HepG2 (cell line): ENCODE measurements around the gene KCNE2. TPM values are rescaled to one million over a fixed set of nuclear protein-coding genes. Genes with fewer than 3 reads are reported as not detected.

ENCODE experiments used
- ATAC-seq: fragments of 200-7000 bp; cut with Tn5 transposase; 3 replicates; pipeline ENCODE4 v1.9.1; 2020; ENCODE audit warnings: mild to moderate bottlenecking, moderate library complexity
- BruUV-seq: library from RNA; stranded (reverse); fragments of 400-500 nt; replicated peaks from 2 replicates; lab custom pipeline; 2021; lab: Mats Ljungman, UMichigan
- CTCF ChIA-PET: fragments of 300-600 bp; formaldehyde crosslinking; extraction: SDS; loops from one replicate; lab custom pipeline; 2021; ENCODE audit warnings: low total read pairs, inconsistent platforms, low intra/inter-chr PET ratio; lab: Yijun Ruan, JAX
- POLR2A ChIA-PET: fragments of 350-600 bp; sonication (Branson Sonifier 250); formaldehyde crosslinking; loops from one replicate; lab custom pipeline; 2020; ENCODE audit warnings: antibody characterized with exemption, inconsistent platforms; lab: Yijun Ruan, JAX
- DNase-seq: peaks from one replicate; pipeline ENCODE4 v3.0.0-alpha.2; 2015; ENCODE audit warnings: low spot score
- FAIRE-seq: peaks from 3 replicates; lab custom pipeline; 2011; peaks lifted over from hg19 to GRCh38; lab: Jason Lieb, UNC
- H2AFZ ChIP-seq: one replicate; pipeline ENCODE4 v1.6.1; 2011; ENCODE audit warnings: low read length, inconsistent platforms
- H3K27ac ChIP-seq: fragments of 300-600 bp; 3 replicates; pipeline ENCODE4 v1.8.0; 2011; ENCODE audit warnings: mixed run types, mild to moderate bottlenecking, mixed read lengths, low read length, inconsistent platforms; ENCODE audit not compliant: insufficient read depth; ENCODE audit errors: extremely low read length
- H3K27me3 ChIP-seq, 2 experiments: fragments of 200-600 bp in 1 of 2; 2 replicates in 1 of 2; 3 replicates in 1 of 2; pipeline versions ENCODE4 v1.6.0 to v1.8.0; 2011; ENCODE audit warnings: low read length in 2 of 2, mild to moderate bottlenecking in 2 of 2, moderate library complexity in 2 of 2, inconsistent platforms in 1 of 2; ENCODE audit not compliant: insufficient read depth in 2 of 2, control insufficient read depth in 1 of 2
- H3K36me3 ChIP-seq, 2 experiments: fragments of 200-600 bp in 1 of 2; replicated peaks in 1 of 2; 2 replicates in 1 of 2; 3 replicates in 1 of 2; pipeline versions ENCODE4 v1.5.1 to v1.8.0; 2011; ENCODE audit warnings: low read length in 2 of 2, inconsistent platforms in 1 of 2; ENCODE audit not compliant: insufficient read depth in 2 of 2, control insufficient read depth in 1 of 2
- H3K4me1 ChIP-seq: 2 replicates; pipeline ENCODE4 v1.5.1; 2012; ENCODE audit warnings: low read length, inconsistent platforms; ENCODE audit not compliant: insufficient read depth
- H3K4me2 ChIP-seq: 2 replicates; pipeline ENCODE4 v1.6.0; 2011; ENCODE audit warnings: low read depth, low read length, inconsistent platforms
- H3K4me3 ChIP-seq, 3 experiments: fragments of 200-600 bp in 1 of 3; sonication (generic), shearing (Covaris generic) in 1 of 3; replicated peaks in 1 of 3; 2 replicates each; pipeline ENCODE4 v1.5.1; 2011 to 2016; ENCODE audit warnings: low read length in 3 of 3, inconsistent platforms in 2 of 3, low read depth in 2 of 3, mild to moderate bottlenecking in 2 of 3, control low read depth in 1 of 3, mixed read lengths in 1 of 3; ENCODE audit not compliant: insufficient read depth in 1 of 3
- H3K79me2 ChIP-seq: one replicate; pipeline ENCODE4 v1.6.1; 2011; ENCODE audit warnings: low read length, inconsistent platforms; ENCODE audit not compliant: insufficient read depth
- H3K9ac ChIP-seq: 2 replicates; pipeline ENCODE4 v1.6.0; 2011; ENCODE audit warnings: mild to moderate bottlenecking, low read depth, low read length, inconsistent platforms; ENCODE audit not compliant: insufficient read depth
- H3K9me3 ChIP-seq: 2 replicates; pipeline ENCODE4 v1.5.1; 2012; ENCODE audit warnings: mild to moderate bottlenecking, low read length
- H4K20me1 ChIP-seq: 2 replicates; pipeline ENCODE4 v1.6.0; 2011; ENCODE audit warnings: inconsistent platforms, mild to moderate bottlenecking, low read length, moderate library complexity; ENCODE audit not compliant: insufficient read depth
- ADNP ChIP-seq: sonication (generic); formaldehyde crosslinking; IDR thresholded peaks from 2 replicates; pipeline ENCODE4 v1.4.0; 2020; ENCODE audit warnings: missing genetic modification reagents
- FUBP1 ChIP-seq: sonication (generic); formaldehyde crosslinking; IDR thresholded peaks from 2 replicates; pipeline ENCODE4 v1.5.1; 2020; ENCODE audit warnings: missing genetic modification reagents, mild to moderate bottlenecking, borderline replicate concordance
- GATAD1 ChIP-seq: IDR thresholded peaks from 2 replicates; pipeline ENCODE4 v1.6.1; 2016; ENCODE audit warnings: missing genetic modification reagents, missing compliant biosample characterization
- PAX8 ChIP-seq: sonication (generic); formaldehyde crosslinking; IDR thresholded peaks from 2 replicates; pipeline ENCODE4 v1.8.0; 2022; ENCODE audit warnings: mild to moderate bottlenecking, missing genetic modification reagents, borderline replicate concordance
- POGK ChIP-seq: sonication (generic); formaldehyde crosslinking; conservative IDR thresholded peaks from 2 replicates; pipeline ENCODE4 v1.8.0; 2022; ENCODE audit warnings: mild to moderate bottlenecking, moderate library complexity, missing genetic modification reagents
- RAD51 ChIP-seq: fragments of 450-650 bp; IDR thresholded peaks from 2 replicates; pipeline ENCODE4 v1.6.1; 2016; ENCODE audit warnings: borderline replicate concordance
- SMAD1 ChIP-seq: sonication (generic); formaldehyde crosslinking; IDR thresholded peaks from 2 replicates; pipeline ENCODE4 v1.4.0; 2020; ENCODE audit warnings: missing genetic modification reagents, low read depth, mild to moderate bottlenecking, borderline replicate concordance
- SPEN ChIP-seq: sonication (generic); formaldehyde crosslinking; IDR thresholded peaks from 2 replicates; pipeline ENCODE4 v1.5.1; 2020; ENCODE audit warnings: low read depth, mild to moderate bottlenecking, missing genetic modification reagents
- SUZ12 ChIP-seq: fragments of 150-350 bp; IDR thresholded peaks from 2 replicates; pipeline ENCODE4 v1.6.1; 2014; ENCODE audit warnings: low read depth, low read length
- ZNF281 ChIP-seq: sonication (generic); formaldehyde crosslinking; IDR thresholded peaks from 2 replicates; pipeline ENCODE4 v1.4.0; 2020; ENCODE audit warnings: missing genetic modification reagents, borderline replicate concordance
- ZNF430 ChIP-seq: sonication (generic); formaldehyde crosslinking; IDR thresholded peaks from 2 replicates; pipeline ENCODE4 v1.9.0; 2021; ENCODE audit warnings: mild to moderate bottlenecking, missing genetic modification reagents
- ZNF484 ChIP-seq: sonication (generic); formaldehyde crosslinking; IDR thresholded peaks from 2 replicates; pipeline ENCODE4 v1.5.1; 2020; ENCODE audit warnings: mild to moderate bottlenecking, low read depth, missing genetic modification reagents, borderline replicate concordance
- ZNF720 ChIP-seq: sonication (generic); formaldehyde crosslinking; IDR thresholded peaks from 2 replicates; pipeline ENCODE4 v1.4.0; 2020; ENCODE audit warnings: missing genetic modification reagents
- WGBS: methylation state at CpG from one replicate; pipeline ENCODE4 v1.1.6; 2017; ENCODE audit warnings: low lambda C conversion rate; 5-methylcytosine and 5-hydroxymethylcytosine counted together
- in situ Hi-C: cut with HindIII; loops from 2 replicates; pipeline ENCODE4 v1.10.0; 2017; ENCODE audit warnings: low pct_unique_long_range_greater_than_20kb; ENCODE audit not compliant: extremely low pct_ligation_motif_present
- intact Hi-C: fragments of 100-400 bp; cut with micrococcal nuclease; formaldehyde crosslinking; loops from one replicate; pipeline ENCODE4 v1.10.0; 2022; ENCODE audit not compliant: unreplicated experiment
- polyA plus RNA-seq, 8 experiments: library from polyadenylated mRNA; depleted of rRNA in 3 of 8; stranded (reverse) in 7 of 8; unstranded in 1 of 8; fragments of >200 nt; fragmentation: Illumina TruSeq in 4 of 8; extraction: Trizol in 4 of 8; gene quantifications; 2 replicates each; pipeline versions ENCODE4 v1.2.1 to v1.2.3, GENCODE V29; 2011 to 2016; ENCODE audit warnings: low read depth in 4 of 8, missing spikeins in 1 of 8, mixed read lengths in 1 of 8; ENCODE audit not compliant: insufficient read depth in 1 of 8
- total RNA-seq, 5 experiments: library from RNA; depleted of rRNA; stranded (reverse); fragments of >200 nt; fragmentation: Illumina TruSeq; extraction: Trizol; gene quantifications; 2 replicates each; pipeline ENCODE4 v1.2.3, GENCODE V29; 2016; ENCODE audit warnings: low read depth in 1 of 5

KCNE2 gene
- total and polyA plus RNA-seq, 2 of the 13 experiments (the other 11 are each of a cell fraction or from before 2014, with no cell fraction given): not detected

- H3K4me2 ChIP-seq: no peak overlapping the region
- in situ Hi-C loops (no loop called here), intact Hi-C loops (no loop called here)
- H3K9ac ChIP-seq: no peak overlapping the region
- no peak for TF ChIP-seq ZNF281
- TF ChIP-seq RAD51: no peak
- TF ChIP-seq FUBP1 (CRISPR knock-in tag): no peak
- DNase-seq (no peak), FAIRE-seq (no peak), ATAC-seq (no peak)
- H3K79me2 ChIP-seq: no peaks in the 10 kb centered on the region
- no peak overlapping the region for H2AFZ ChIP-seq
- WGBS: 31% methylated on average over 3 of the region's 3 CpGs
- no peaks in the 10 kb centered on the region for H3K9me3 ChIP-seq
- no peaks in the 10 kb centered on the region for H3K4me1 ChIP-seq
- H4K20me1 ChIP-seq: no peaks in the 10 kb centered on the region
- H3K27me3 ChIP-seq: peaks cover 0 to 14% of the 10 kb centered on the region in 2 experiments; a peak in 2 of 5 replicates
- H3K36me3 ChIP-seq: no peaks in the 10 kb centered on the region
- no peak overlapping the region for H3K27ac ChIP-seq
- H3K4me3 ChIP-seq: no peak overlapping the region
- no TSS peak for BruUV-seq
- ChIA-PET POLR2A (no interaction called here), CTCF (no interaction called here)
Observed at GRCh38 chr21:34319585-34319984, 44.2 kb upstream of the KCNE2 start.

GRCh38 chr21:34320011-34320410 lies 43.8 kb upstream of the KCNE2 start:
- H3K27me3 ChIP-seq: peaks cover 0 to 12% of the 10 kb centered on the region in 2 experiments; a peak in 1 of 5 replicates
- in situ Hi-C loops: no loop called here
- TF ChIP-seq ADNP (CRISPR knock-in tag) (no peak), PAX8 (CRISPR knock-in tag) (no peak), SPEN (no peak), SMAD1 (CRISPR knock-in tag) (no peak), ZNF430 (CRISPR knock-in tag) (no peak), ZNF720 (CRISPR knock-in tag) (no peak), SUZ12 (no peak), POGK (no peak), ZNF484 (no peak), GATAD1 (CRISPR knock-in tag) (no peak)

More at GRCh38 chr21:34320011-34320410, 43.8 kb upstream of the KCNE2 start:
- Histone ChIP-seq H3K27ac (no peak overlapping the region), H3K9me3 (no peaks in the 10 kb centered on the region), H3K4me1 (no peaks in the 10 kb centered on the region), H3K36me3 (no peaks in the 10 kb centered on the region), H3K9ac (no peak overlapping the region), H3K4me3 (no peak overlapping the region), H3K79me2 (no peaks in the 10 kb centered on the region), H3K4me2 (no peak overlapping the region), H2AFZ (no peak overlapping the region), H4K20me1 (no peaks in the 10 kb centered on the region)
- ChIA-PET POLR2A (no interaction called here), CTCF (no interaction called here)
- no peak for FAIRE-seq
- WGBS: 16% methylated on average over 4 of the region's 4 CpGs
- no peak for ATAC-seq
- BruUV-seq: no TSS peak
- intact Hi-C loops: no loop called here
- no peak for DNase-seq
